ENCODE data around the gene SH3BP4.

The SH3BP4 gene

DNA sequence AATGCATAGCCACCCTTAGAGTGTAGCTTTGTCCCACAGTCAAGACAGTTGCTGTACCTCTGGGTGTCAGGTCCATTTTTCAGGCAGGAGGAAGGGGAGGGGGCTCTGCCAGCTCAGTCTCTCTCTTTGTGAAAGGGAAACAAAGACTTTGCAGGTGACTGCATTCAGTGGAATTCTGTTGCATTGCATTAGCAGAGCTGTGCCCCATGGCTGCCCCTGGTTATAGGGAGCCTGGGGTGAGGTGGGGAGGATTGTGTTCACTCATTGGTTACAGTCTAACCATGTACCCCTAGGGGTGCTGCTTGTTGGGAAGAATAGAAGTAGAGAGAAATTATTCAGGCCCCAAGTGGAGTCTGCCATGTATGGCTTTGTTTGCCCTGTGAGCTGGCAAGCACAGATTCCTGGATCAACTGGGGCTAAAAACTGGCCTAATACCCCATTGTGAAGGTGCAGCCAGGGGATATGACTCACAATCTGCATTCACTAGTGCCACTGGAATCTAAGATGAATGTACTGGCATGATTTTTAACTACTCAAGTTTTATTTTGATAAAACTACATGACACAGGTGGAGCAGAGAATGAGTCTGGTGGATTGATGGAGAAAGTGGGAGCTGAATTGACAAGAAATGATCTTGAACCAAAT is 118.4 kb downstream of the SH3BP4 start:
- H3K4me3 ChIP-seq (ENCODE audit: control insufficient read depth, low read depth, low read length), result no peak overlapping the region
- no peak for DNase-seq (ENCODE audit: low read depth)
- TF ChIP-seq, protein P1, sequence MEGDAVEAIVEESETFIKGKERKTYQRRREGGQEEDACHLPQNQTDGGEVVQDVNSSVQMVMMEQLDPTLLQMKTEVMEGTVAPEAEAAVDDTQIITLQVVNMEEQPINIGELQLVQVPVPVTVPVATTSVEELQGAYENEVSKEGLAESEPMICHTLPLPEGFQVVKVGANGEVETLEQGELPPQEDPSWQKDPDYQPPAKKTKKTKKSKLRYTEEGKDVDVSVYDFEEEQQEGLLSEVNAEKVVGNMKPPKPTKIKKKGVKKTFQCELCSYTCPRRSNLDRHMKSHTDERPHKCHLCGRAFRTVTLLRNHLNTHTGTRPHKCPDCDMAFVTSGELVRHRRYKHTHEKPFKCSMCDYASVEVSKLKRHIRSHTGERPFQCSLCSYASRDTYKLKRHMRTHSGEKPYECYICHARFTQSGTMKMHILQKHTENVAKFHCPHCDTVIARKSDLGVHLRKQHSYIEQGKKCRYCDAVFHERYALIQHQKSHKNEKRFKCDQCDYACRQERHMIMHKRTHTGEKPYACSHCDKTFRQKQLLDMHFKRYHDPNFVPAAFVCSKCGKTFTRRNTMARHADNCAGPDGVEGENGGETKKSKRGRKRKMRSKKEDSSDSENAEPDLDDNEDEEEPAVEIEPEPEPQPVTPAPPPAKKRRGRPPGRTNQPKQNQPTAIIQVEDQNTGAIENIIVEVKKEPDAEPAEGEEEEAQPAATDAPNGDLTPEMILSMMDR (IDR thresholded peaks at IDR 0.05; ENCODE audit: control insufficient read depth, insufficient read depth, low read depth, low read length, missing control alignments), result no peak

DNA sequence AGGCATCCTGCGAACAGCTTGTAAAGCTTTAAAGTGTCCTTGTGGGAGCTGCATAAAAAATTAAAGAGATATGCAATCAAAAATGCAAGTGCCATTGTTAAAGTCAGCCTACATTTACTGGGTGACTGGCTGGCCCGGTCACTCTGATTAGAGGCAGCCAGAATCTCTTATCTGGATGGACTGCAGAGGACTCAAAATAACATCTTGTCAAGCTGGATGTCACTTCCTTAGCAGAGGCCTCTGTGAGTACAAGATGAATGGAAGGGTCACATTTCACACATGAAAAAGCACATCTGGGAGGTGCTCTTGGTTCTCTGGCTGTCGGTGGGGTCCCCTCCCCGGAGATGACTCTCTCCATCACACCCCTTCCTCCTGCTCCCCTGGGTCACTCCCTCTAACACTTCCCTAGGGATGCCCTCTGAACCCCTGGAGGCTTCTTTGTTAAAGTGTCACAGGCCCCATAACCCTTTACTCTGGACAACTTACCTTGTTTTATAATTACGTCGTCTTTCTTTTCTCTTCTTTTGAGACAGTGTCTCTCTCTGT is 122.1 kb downstream of the SH3BP4 start:
- no peak overlapping the region for H3K4me3 ChIP-seq (ENCODE audit: control insufficient read depth, low read depth, low read length)
- TF ChIP-seq, protein P1 (IDR thresholded peaks at IDR 0.05; ENCODE audit: control insufficient read depth, insufficient read depth, low read depth, low read length, missing control alignments), result no peak
- no peak for DNase-seq (ENCODE audit: low read depth)

DNA sequence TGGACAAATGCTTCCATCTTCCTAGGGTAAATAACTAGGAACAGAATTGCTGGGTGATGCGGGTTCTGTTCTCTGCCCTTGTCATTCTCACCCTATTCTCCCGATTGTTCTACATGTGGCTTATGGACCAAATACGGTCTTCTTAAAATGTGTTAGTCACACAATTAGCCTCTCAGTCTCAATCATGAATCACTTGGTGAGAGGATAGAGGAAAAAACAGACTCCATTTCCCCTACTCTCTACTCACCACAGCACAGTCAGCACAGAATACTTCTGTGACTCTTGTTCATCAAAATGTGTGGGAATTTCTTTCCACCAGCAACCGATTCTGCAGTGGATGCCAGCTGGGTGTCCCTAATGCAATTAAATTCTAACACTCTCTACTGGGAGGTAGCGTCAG is 125.2 kb downstream of the SH3BP4 start:
- no peak overlapping the region for H3K4me3 ChIP-seq (ENCODE audit: control insufficient read depth, low read depth, low read length)
- DNase-seq (ENCODE audit: low read depth), result no peak
- TF ChIP-seq, protein P1 (IDR thresholded peaks at IDR 0.05; ENCODE audit: control insufficient read depth, insufficient read depth, low read depth, low read length, missing control alignments), result no peak

DNA sequence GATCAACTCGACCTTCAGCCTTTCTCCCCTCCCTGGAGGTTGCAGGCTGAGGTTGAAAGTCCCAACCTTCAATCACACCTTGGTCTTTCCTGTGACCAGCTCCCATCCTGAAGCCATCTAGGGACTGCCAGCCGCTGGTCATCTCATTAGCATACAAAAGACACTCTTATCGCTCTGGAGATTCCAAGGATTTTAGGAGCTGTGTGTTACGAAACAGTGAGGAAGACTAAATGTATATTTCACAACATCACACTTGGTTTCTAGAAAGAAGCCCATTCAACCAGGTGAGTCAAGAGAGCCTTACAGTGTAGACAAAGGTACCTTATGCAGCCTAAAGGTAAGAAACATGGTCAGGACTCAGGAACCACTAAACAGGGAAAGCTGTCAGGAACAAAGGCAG is 126.4 kb downstream of the SH3BP4 start:
- DNase-seq (ENCODE audit: low read depth), result no peak
- H3K4me3 ChIP-seq (ENCODE audit: control insufficient read depth, low read depth, low read length), result no peak overlapping the region
- TF ChIP-seq, protein P1 (IDR thresholded peaks at IDR 0.05; ENCODE audit: control insufficient read depth, insufficient read depth, low read depth, low read length, missing control alignments), result no peak

DNA sequence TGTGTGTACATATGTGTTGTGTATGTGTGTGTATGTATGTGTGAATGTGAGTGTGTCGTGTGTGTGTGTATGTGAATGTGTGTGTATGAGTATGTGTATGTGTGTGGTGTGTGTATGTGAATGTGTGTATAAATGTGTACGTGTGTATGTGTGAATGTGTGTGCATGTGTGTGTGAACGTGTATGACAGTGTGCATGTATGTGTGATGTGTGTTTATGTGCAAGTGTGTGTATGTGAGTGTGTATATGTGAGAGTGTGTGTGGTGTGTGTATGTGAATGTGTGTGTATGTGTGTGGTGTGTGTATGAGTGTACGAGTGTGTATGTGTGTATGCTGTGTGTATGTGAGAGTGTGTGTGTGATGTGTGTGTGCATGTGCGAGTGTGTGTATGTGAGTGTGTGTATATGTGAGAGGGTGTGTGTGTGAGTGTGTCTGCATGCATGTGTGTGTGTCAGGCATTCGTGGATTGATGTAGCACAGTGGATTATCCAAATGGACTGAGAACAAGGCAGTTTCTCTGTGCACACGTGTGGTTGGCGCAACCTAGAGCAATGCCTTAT is 127.2 kb downstream of the SH3BP4 start:
- H3K4me3 ChIP-seq (ENCODE audit: control insufficient read depth, low read depth, low read length), result no peak overlapping the region
- DNase-seq (ENCODE audit: low read depth), result no peak
- TF ChIP-seq, protein P1 (IDR thresholded peaks at IDR 0.05; ENCODE audit: control insufficient read depth, insufficient read depth, low read depth, low read length, missing control alignments), result no peak

DNA sequence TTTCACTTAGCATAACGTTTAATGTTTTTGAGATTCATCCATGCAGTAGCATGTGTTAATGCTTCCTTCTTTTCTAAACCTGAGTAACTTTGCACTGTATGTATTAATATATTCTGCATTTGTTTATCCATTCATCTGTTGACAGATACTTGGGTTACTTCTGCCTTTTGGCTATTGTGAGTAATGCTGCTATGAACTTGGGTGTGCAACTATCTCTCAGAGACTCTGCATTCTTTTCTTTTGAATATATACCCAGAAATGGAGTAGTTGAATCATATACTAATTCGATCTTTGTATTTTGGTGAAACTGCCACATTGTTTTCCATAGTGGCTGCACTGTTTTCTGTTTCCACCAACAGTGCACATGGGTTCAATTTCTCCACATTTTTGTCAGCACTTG is 128.3 kb downstream of the SH3BP4 start:
- TF ChIP-seq, protein P1 (IDR thresholded peaks at IDR 0.05; ENCODE audit: control insufficient read depth, insufficient read depth, low read depth, low read length, missing control alignments), result no peak
- no peak for DNase-seq (ENCODE audit: low read depth)
- H3K4me3 ChIP-seq (ENCODE audit: control insufficient read depth, low read depth, low read length), result no peak overlapping the region

Data from AG09309 (cell line).